ENCODE data around the gene FGF22. TPM values are rescaled to one million over a fixed set of nuclear protein-coding genes. Genes with fewer than 3 reads are reported as not detected.

The FGF22 gene
- total RNA-seq, 3 donors from 2014 or later, result 0.33 to 0.48 TPM; not detected in 1

DNA sequence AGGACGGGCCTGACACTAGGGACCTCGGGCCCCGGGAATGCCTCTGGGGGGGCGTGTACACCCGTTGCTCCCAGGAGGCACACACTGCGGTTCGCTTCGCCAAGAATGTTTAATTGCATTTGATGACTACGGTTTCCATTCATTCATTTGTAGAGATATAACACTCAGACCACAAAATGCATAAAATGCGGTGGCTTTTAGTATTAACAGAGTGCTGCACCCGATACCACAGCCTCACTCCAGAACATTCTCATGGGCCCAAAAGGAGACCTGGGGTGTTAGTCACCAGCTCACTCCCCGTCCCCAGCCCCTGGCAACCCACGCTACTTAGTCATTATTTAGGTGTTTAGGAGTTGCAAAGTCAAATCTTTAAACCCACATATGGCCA lies 28.2 kb upstream of the FGF22 start:
- Histone ChIP-seq H3K27me3 (no peaks in the 10 kb centered on the region), H3K4me3 (no peak overlapping the region), H3K4me1 (peaks cover 0 to 6% of the 10 kb centered on the region in 2 donors), H3K36me3 (no peaks in the 10 kb centered on the region), H3K9me3 (no peaks in the 10 kb centered on the region), H3K27ac (peak overlapping the region in 1 of 2 donors; percentile 68)
- TF ChIP-seq POLR2AphosphoS5 (IDR thresholded peaks at IDR 0.05) (no peak), CTCF (IDR thresholded peaks at IDR 0.05) (no peak), POLR2A (IDR thresholded peaks at IDR 0.05) (no peak)
- DNase-seq (ENCODE audit: low spot score in 2 of 2), result no peak
- intact Hi-C loops (cut with DNase I; ENCODE audit: low total_unique reads), result no loop called here

DNA sequence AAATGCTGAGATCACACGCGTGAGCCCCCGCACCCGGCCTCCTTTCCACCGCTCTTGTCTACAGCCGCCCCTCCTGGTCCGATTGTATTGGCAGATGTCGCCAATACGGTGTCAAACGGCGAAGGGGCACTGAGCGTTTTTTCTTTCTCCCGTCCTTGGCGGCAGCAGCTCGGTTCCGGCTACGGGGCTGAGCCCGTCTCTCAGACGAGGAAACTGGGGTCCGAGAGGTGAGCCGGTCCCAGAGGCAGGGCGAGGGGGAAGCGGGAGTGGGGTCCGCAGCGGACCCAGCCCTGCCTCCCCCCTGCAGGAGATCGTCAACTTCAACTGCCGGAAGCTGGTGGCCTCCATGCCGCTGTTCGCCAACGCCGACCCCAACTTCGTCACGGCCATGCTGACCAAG lies 26.7 kb upstream of the FGF22 start:
- no peaks in the 10 kb centered on the region for H3K36me3 ChIP-seq
- TF ChIP-seq POLR2AphosphoS5 (IDR thresholded peaks at IDR 0.05), result no peak
- no peak for TF ChIP-seq POLR2A (IDR thresholded peaks at IDR 0.05)
- no peak for TF ChIP-seq CTCF (IDR thresholded peaks at IDR 0.05)
- H3K9me3 ChIP-seq, result no peaks in the 10 kb centered on the region
- DNase-seq (ENCODE audit: low spot score in 2 of 2), result no peak
- H3K27ac ChIP-seq, result no peak overlapping the region
- H3K4me3 ChIP-seq, result no peak overlapping the region
- intact Hi-C loops (cut with DNase I; ENCODE audit: low total_unique reads), result no loop called here
- no peaks in the 10 kb centered on the region for H3K27me3 ChIP-seq
- H3K4me1 ChIP-seq, result peaks cover 0 to 6% of the 10 kb centered on the region in 2 donors

GRCh38 chr19:613732-614567 lies 25.7 kb upstream of the FGF22 start:
- no peak for DNase-seq (ENCODE audit: low spot score in 2 of 2)
- Histone ChIP-seq H3K27ac (no peak overlapping the region), H3K4me1 (peaks cover 0 to 6% of the 10 kb centered on the region in 2 donors), H3K27me3 (no peaks in the 10 kb centered on the region), H3K4me3 (no peak overlapping the region), H3K9me3 (no peaks in the 10 kb centered on the region), H3K36me3 (no peaks in the 10 kb centered on the region)
- TF ChIP-seq POLR2AphosphoS5 (IDR thresholded peaks at IDR 0.05) (no peak), POLR2A (IDR thresholded peaks at IDR 0.05) (no peak), CTCF (IDR thresholded peaks at IDR 0.05) (no peak)
- intact Hi-C loops (cut with DNase I; ENCODE audit: low total_unique reads), result no loop called here

DNA sequence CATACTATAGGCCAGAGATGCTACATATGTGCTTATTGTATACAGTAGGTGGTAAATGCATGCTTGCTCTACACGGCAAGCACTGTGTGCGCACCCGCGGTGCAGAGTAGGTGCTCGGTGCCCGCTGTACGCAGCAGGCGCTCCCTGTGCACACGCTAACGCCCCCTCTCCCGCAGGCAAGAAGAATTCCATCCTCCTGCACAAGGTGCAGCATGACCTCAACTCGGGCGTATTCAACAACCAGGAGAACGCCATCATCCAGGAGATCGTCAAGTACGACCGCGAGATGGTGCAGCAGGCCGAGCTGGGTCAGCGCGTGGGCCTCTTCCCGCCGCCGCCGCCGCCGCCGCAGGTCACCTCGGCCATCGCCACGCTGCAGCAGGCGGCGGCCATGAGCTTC lies 24.1 kb upstream of the FGF22 start:
- intact Hi-C loops (cut with DNase I; ENCODE audit: low total_unique reads), result loop anchor here (5.0 kb wide), 1 partner anchor 1187 kb away; no protein-coding TSS in a partner anchor
- Histone ChIP-seq H3K27me3 (no peaks in the 10 kb centered on the region), H3K36me3 (no peaks in the 10 kb centered on the region), H3K27ac (no peak overlapping the region), H3K9me3 (no peaks in the 10 kb centered on the region), H3K4me1 (peaks cover 0 to 4% of the 10 kb centered on the region in 2 donors), H3K4me3 (peak overlapping the region in 1 of 3 donors; percentile 46)
- no peak for DNase-seq (ENCODE audit: low spot score in 2 of 2)
- TF ChIP-seq POLR2AphosphoS5 (IDR thresholded peaks at IDR 0.05) (no peak), POLR2A (IDR thresholded peaks at IDR 0.05) (no peak), CTCF (IDR thresholded peaks at IDR 0.05) (no peak)

DNA sequence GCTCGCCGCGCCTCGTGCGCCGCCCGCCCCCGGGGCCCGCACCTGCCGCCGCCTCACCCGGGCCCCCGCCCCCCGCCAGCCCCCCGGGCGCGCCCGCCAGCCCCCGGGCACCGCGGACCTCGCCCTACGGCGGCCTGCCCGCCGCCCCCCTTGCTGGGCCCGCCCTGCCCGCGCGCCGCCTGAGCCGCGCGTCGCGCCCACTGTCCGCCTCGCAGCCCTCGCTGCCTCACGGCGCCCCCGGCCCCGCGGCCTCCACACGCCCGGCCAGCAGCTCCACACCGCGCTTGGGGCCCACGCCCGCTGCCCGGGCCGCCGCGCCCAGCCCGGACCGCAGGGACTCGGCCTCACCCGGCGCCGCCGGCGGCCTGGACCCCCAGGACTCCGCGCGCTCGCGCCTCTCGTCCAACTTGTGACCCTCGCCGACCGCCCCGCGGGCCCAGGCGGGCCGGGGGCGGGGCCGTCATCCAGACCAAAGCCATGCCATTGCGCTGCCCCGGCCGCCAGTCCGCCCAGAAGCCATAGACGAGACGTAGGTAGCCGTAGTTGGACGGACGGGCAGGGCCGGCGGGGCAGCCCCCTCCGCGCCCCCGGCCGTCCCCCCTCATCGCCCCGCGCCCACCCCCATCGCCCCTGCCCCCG lies 23.5 kb upstream of the FGF22 start:
- no peak for DNase-seq (ENCODE audit: low spot score in 2 of 2)
- intact Hi-C loops (cut with DNase I; ENCODE audit: low total_unique reads), result loop anchor here (5.0 kb wide), 1 partner anchor 1186 kb away; no protein-coding TSS in a partner anchor
- Histone ChIP-seq H3K27me3 (no peaks in the 10 kb centered on the region), H3K4me1 (no peaks in the 10 kb centered on the region), H3K36me3 (no peaks in the 10 kb centered on the region), H3K27ac (no peak overlapping the region), H3K9me3 (no peaks in the 10 kb centered on the region), H3K4me3 (peak overlapping the region in 1 of 3 donors; percentile 46)
- no peak for TF ChIP-seq POLR2A (IDR thresholded peaks at IDR 0.05)
- no peak for TF ChIP-seq CTCF (IDR thresholded peaks at IDR 0.05)
- no peak for TF ChIP-seq POLR2AphosphoS5 (IDR thresholded peaks at IDR 0.05)

Measured in breast epithelium (tissue), 4 donors.